Mucosa of descending colon (tissue), 3 donors: ENCODE data around the gene CPED1. TPM values are rescaled to one million over a fixed set of nuclear protein-coding genes. Genes with fewer than 3 reads are reported as not detected.

Experiments used
- ATAC-seq: fragments of 200-7000 bp; cut with Tn5 transposase; one replicate; pipeline ENCODE4 v1.9.1; 2020; ENCODE audit warnings: mild to moderate bottlenecking, moderate library complexity
- DNase-seq, 3 donors: peaks; one replicate each; pipeline ENCODE4 v3.0.0-alpha.2; 2020
- H3K36me3 ChIP-seq: fragments of 200-600 bp; one replicate; pipeline ENCODE4 v1.8.0; 2021; ENCODE audit warnings: low read depth, mild to moderate bottlenecking
- H3K4me1 ChIP-seq: fragments of 200-600 bp; one replicate; pipeline ENCODE4 v1.8.0; 2021; ENCODE audit warnings: low read depth, mild to moderate bottlenecking
- H3K4me3 ChIP-seq: fragments of 200-600 bp; one replicate; pipeline ENCODE4 v1.8.0; 2021; ENCODE audit warnings: mild to moderate bottlenecking
- H3K9me3 ChIP-seq: fragments of 200-600 bp; one replicate; pipeline ENCODE4 v1.8.0; 2021; ENCODE audit warnings: mild to moderate bottlenecking
- CTCF ChIP-seq: fragments of 200-600 bp; IDR thresholded peaks from one replicate; pipeline ENCODE4 v1.8.0; 2022; ENCODE audit warnings: antibody characterized with exemption, mild to moderate bottlenecking
- intact Hi-C, 2 donors: fragments of 100-400 bp; cut with DNase I in 1 of 2; cut with micrococcal nuclease in 1 of 2; formaldehyde crosslinking; loops; one replicate each; pipeline versions ENCODE4 v1.11.0 to v1.11.1; 2022; cut with DNase I, micrococcal nuclease
- total RNA-seq, 3 donors: library from RNA; stranded (reverse); fragmentation: NEBNext Ultra II Directional in 2 of 3; extraction: Animal tissue kit (Norgen Biotek cat#: 25700) in 2 of 3; gene quantifications; one replicate each; pipeline versions ENCODE4 v1.2.1 to v1.2.4, GENCODE V29; 2021 to 2023
- donor health status: DM: no; HTN: no; CAD: no; lungs with moderate emphysema.
- donor health status: DM: no; HTN: no; CAD: no.
- donor health status: DM: no; HTN: yes; CAD: no.

The CPED1 gene
- total RNA-seq, 3 donors from 2014 or later = 6.5 to 67.7 (median 8.8) TPM

DNA sequence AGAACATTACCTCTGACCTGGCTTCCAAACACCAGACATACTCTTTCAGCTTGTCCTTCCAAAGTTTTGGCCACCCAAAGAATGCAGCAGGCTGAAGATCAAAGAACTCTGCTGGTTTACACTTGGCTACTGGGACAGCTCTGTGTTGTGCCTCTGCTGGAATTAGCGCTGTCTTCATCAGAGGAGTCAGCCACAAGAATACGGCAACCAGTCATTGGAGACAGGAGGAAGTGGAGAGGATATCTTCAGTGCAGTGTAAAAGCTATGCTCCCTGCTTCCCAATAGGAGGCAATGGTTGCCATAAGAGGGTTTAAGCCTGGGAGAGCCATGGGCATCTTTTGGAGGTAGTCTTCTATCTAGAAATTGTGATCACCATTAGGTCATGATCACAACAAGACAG, 213.6 kb downstream of the CPED1 start:
- no peaks in the 10 kb centered on the region for H3K4me1 ChIP-seq
- ATAC-seq = no peak
- intact Hi-C loops = no loop called here

DNA sequence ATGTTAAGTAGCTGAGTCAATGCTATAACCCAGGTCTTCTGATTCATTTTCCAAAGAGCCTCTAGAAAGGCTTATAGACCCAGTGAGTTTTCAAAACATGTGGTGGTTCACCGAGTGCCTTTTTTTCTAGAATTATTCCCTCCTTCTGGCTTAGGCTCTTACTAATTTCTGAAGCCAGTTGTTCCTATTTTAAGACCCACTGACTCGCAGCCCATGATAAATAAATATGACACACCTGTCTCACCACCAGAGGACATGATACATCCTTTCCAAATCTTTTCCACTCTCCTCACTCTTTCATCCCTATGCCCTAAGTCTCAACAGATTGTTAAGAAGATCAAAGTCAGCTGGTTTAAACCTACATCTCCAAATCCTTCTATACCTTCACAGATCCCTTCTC, 214.3 kb downstream of the CPED1 start:
- Histone ChIP-seq H3K9me3 (no peaks in the 10 kb centered on the region), H3K4me1 (no peaks in the 10 kb centered on the region), H3K36me3 (no peaks in the 10 kb centered on the region), H3K4me3 (no peak overlapping the region)
- DNase-seq = no peak
- no peak for TF ChIP-seq CTCF
- intact Hi-C loops = no loop called here
- no peak for ATAC-seq

More for the DNA sequence above, 213.6 kb downstream of the CPED1 start:
- no peaks in the 10 kb centered on the region for H3K9me3 ChIP-seq
- no peak overlapping the region for H3K4me3 ChIP-seq
- H3K36me3 ChIP-seq = no peaks in the 10 kb centered on the region
- no peak for TF ChIP-seq CTCF
- DNase-seq = no peak

DNA sequence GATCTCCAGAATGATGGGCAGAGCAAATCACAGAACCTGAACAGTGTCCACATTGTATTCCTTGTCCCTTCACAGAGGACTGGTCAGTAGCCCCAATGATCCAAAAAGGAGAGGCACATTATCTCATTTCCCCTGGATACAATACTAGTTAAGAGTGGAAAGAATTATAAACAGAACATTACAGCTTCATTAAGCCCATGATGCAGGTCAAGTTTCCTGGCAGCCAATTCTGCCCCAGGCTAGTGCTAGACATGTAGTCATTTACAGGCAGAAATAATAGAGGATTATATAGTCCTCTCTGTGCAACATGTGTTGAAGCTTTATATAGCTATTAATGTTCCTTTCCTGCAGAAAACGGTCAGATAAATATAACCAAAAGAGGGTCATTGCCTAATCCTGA, 216.0 kb downstream of the CPED1 start:
- no peak overlapping the region for H3K4me3 ChIP-seq
- ATAC-seq = no peak
- intact Hi-C loops = no loop called here
- no peaks in the 10 kb centered on the region for H3K9me3 ChIP-seq
- no peak for DNase-seq
- H3K4me1 ChIP-seq = no peaks in the 10 kb centered on the region
- no peak for TF ChIP-seq CTCF
- no peaks in the 10 kb centered on the region for H3K36me3 ChIP-seq

DNA sequence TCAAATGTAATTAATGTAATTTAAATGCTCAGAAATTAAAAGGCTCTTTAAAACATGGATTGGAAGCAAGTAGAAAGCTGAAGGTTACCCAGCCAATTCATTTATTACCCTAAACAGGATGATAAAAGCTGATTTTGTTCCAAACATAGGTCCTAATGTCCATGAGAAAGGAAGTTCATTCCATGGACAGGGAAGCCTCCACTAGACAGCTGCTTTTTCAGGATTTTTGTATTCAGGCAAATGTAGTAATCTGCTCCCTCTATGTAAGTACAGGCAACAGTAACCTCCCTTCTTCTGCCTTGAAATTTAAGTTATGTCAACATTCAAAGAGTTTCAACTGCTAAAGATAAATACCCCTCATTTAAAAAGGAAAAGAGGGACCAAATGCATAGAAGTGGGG, 217.3 kb downstream of the CPED1 start:
- Histone ChIP-seq H3K4me1 (no peaks in the 10 kb centered on the region), H3K4me3 (no peak overlapping the region), H3K36me3 (no peaks in the 10 kb centered on the region), H3K9me3 (no peaks in the 10 kb centered on the region)
- no peak for DNase-seq
- TF ChIP-seq CTCF = no peak
- ATAC-seq = no peak
- intact Hi-C loops = no loop called here

DNA sequence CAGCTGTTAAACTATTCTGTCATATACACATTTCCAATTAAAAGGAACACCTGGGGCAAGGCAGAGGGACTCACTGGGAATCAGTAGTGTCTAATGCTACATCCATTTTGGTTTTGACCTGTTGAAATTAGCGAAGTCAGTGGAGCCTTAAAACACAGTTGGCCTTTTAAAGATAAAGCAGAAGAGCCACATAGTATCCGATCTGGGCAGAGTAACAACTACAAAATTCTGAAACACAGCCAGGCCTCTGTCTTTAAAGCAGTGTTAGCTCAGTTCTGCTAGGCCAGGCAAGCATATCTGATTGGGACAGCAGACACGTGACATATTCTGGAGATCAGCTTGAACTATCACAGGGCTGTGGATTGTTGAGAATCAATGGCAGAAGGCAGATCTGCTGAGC, 222.7 kb downstream of the CPED1 start:
- no peak for TF ChIP-seq CTCF
- H3K36me3 ChIP-seq = no peaks in the 10 kb centered on the region
- DNase-seq (no peak), ATAC-seq (no peak)
- H3K9me3 ChIP-seq = no peaks in the 10 kb centered on the region
- intact Hi-C loops = no loop called here
- no peaks in the 10 kb centered on the region for H3K4me1 ChIP-seq
- no peak overlapping the region for H3K4me3 ChIP-seq

GRCh38 chr7:121212036-121212435, 223.5 kb downstream of the CPED1 start:
- Histone ChIP-seq H3K36me3 (no peaks in the 10 kb centered on the region), H3K9me3 (no peaks in the 10 kb centered on the region), H3K4me3 (no peak overlapping the region), H3K4me1 (no peaks in the 10 kb centered on the region)
- ATAC-seq (no peak), DNase-seq (no peak)
- intact Hi-C loops = no loop called here
- no peak for TF ChIP-seq CTCF
